Measurements from ENCODE around the gene UBXN7. TPM values are rescaled to one million over a fixed set of nuclear protein-coding genes. Genes with fewer than 3 reads are reported as not detected.
"Not testable (repeated sequence)": the region's sequence is repeated elsewhere in the genome, so short reads cannot be mapped to it uniquely, and the experiment has no call there.

The UBXN7 gene
- polyA plus RNA-seq, 1 donor from 2014 or later: 19.6 TPM

DNA sequence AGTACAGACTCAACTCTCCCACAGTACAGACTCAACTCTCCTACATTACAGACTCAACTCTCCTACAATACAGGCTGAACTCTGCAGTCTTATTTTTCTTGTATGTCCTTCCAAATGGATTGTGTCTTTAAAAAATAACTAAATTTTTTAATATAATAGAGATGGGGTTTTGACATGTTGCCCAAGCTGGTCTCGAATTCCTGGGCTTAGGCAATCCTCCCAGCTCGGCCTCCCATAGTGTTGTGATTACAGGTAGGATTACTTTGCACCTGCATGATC is 31.2 kb upstream of the UBXN7 start:
- Histone ChIP-seq H3K9ac (ENCODE audit: low read length) (no peak overlapping the region), H3K79me2 (replicated peaks; ENCODE audit: insufficient read depth, low read length) (no peaks in the 10 kb centered on the region), H3K9me3 (ENCODE audit: low read length) (no peaks in the 10 kb centered on the region), H3K27ac (ENCODE audit: low read length) (no peak overlapping the region), H3F3A (ENCODE audit: insufficient read depth, low read length, poor library complexity, severe bottlenecking) (no peaks in the 10 kb centered on the region), H3K9me2 (ENCODE audit: insufficient read depth, low read length) (no peaks in the 10 kb centered on the region), H3K4me3 (ENCODE audit: low read length) (no peak overlapping the region), H3K4me2 (ENCODE audit: low read length) (no peak overlapping the region), H3K36me3 (ENCODE audit: insufficient read depth, low read length) (no peaks in the 10 kb centered on the region), H3K27me3 (ENCODE audit: insufficient read depth, low read depth, low read length) (no peaks in the 10 kb centered on the region), H2AFZ (ENCODE audit: low read depth, low read length) (no peak overlapping the region), H4K20me1 (ENCODE audit: insufficient read depth) (no peaks in the 10 kb centered on the region)
- TF ChIP-seq SMC3 (conservative IDR thresholded peaks at IDR 0.05; ENCODE audit: poor library complexity): no peak
- no peak for TF ChIP-seq CTCF (IDR thresholded peaks at IDR 0.05; ENCODE audit: poor library complexity, severe bottlenecking)
- TF ChIP-seq, protein P1, sequence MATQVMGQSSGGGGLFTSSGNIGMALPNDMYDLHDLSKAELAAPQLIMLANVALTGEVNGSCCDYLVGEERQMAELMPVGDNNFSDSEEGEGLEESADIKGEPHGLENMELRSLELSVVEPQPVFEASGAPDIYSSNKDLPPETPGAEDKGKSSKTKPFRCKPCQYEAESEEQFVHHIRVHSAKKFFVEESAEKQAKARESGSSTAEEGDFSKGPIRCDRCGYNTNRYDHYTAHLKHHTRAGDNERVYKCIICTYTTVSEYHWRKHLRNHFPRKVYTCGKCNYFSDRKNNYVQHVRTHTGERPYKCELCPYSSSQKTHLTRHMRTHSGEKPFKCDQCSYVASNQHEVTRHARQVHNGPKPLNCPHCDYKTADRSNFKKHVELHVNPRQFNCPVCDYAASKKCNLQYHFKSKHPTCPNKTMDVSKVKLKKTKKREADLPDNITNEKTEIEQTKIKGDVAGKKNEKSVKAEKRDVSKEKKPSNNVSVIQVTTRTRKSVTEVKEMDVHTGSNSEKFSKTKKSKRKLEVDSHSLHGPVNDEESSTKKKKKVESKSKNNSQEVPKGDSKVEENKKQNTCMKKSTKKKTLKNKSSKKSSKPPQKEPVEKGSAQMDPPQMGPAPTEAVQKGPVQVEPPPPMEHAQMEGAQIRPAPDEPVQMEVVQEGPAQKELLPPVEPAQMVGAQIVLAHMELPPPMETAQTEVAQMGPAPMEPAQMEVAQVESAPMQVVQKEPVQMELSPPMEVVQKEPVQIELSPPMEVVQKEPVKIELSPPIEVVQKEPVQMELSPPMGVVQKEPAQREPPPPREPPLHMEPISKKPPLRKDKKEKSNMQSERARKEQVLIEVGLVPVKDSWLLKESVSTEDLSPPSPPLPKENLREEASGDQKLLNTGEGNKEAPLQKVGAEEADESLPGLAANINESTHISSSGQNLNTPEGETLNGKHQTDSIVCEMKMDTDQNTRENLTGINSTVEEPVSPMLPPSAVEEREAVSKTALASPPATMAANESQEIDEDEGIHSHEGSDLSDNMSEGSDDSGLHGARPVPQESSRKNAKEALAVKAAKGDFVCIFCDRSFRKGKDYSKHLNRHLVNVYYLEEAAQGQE (IDR thresholded peaks at IDR 0.05; ENCODE audit: borderline replicate concordance): no peak
- no peak for TF ChIP-seq RAD21 (conservative IDR thresholded peaks at IDR 0.05)
- no peak for TF ChIP-seq MXI1 (conservative IDR thresholded peaks at IDR 0.05; ENCODE audit: poor library complexity, severe bottlenecking)
- no peak for TF ChIP-seq TAF1 (IDR thresholded peaks at IDR 0.05; ENCODE audit: low read depth)
- no peak for TF ChIP-seq EP300 (conservative IDR thresholded peaks at IDR 0.05; ENCODE audit: poor library complexity, severe bottlenecking)
- TF ChIP-seq EZH2 (IDR thresholded peaks at IDR 0.05; ENCODE audit: borderline replicate concordance, insufficient read depth, low read length, poor library complexity, severe bottlenecking): no peak
- no peak for TF ChIP-seq POLR2AphosphoS5 (IDR thresholded peaks at IDR 0.05)

GRCh38 chr3:196462680-196463477 is 30.7 kb upstream of the UBXN7 start:
- not testable (repeated sequence) for H3K4me3 ChIP-seq (ENCODE audit: low read length); H2AFZ ChIP-seq (ENCODE audit: low read depth, low read length); H3F3A ChIP-seq (ENCODE audit: insufficient read depth, low read length, poor library complexity, severe bottlenecking); H3K4me2 ChIP-seq (ENCODE audit: low read length); H3K27me3 ChIP-seq (ENCODE audit: insufficient read depth, low read depth, low read length); H4K20me1 ChIP-seq (ENCODE audit: insufficient read depth); H3K9me3 ChIP-seq (ENCODE audit: low read length); H3K27ac ChIP-seq (ENCODE audit: low read length); H3K36me3 ChIP-seq (ENCODE audit: insufficient read depth, low read length); H3K79me2 ChIP-seq (replicated peaks; ENCODE audit: insufficient read depth, low read length); H3K9ac ChIP-seq (ENCODE audit: low read length); H3K9me2 ChIP-seq (ENCODE audit: insufficient read depth, low read length)
